ENCODE results near the gene RASGEF1B. TPM values are rescaled to one million over a fixed set of nuclear protein-coding genes. Genes with fewer than 3 reads are reported as not detected.

The RASGEF1B gene
- total and polyA plus RNA-seq, 9 of the 15 experiments (the other 6 are each of a cell fraction or from before 2014, with no cell fraction given) = 0.04 to 0.57 (median 0.22) TPM

GRCh38 chr4:81421346-81422218 is 50.1 kb downstream of the RASGEF1B start (continued):
- TF ChIP-seq ZNF511 (CRISPR knock-in tag; IDR thresholded peaks at IDR 0.05) (no peak), ZNF212 (CRISPR knock-in tag; IDR thresholded peaks at IDR 0.05) (no peak), TSHZ1 (CRISPR knock-in tag; IDR thresholded peaks at IDR 0.05) (no peak), ZFP91 (CRISPR knock-in tag; IDR thresholded peaks at IDR 0.05) (no peak), RBFOX2 (IDR thresholded peaks at IDR 0.05; ENCODE audit: low read depth, low read length) (0 out of 2 replicates have a peak, but pooled peaks have one; percentile 7), NBN (IDR thresholded peaks at IDR 0.05; ENCODE audit: low read depth) (peak; percentile 81; the same call in 1 of the 2 replicates), ZNF274 (IDR thresholded peaks at IDR 0.05; ENCODE audit: borderline replicate concordance, low read depth, low read length) (no peak), CSDE1 (IDR thresholded peaks at IDR 0.05) (no peak), SMAD2 (IDR thresholded peaks at IDR 0.05; ENCODE audit: low read depth, low read length) (no peak), RNF219 (CRISPR knock-in tag; IDR thresholded peaks at IDR 0.05) (no peak), E2F1 (CRISPR knock-in tag; IDR thresholded peaks at IDR 0.05) (no peak), RBM34 (IDR thresholded peaks at IDR 0.05; ENCODE audit: borderline replicate concordance, insufficient read depth, low read length) (no peak), STAT6 (CRISPR knock-in tag; IDR thresholded peaks at IDR 0.05) (0 out of 2 replicates have a peak, but pooled peaks have one; percentile 38), ILK (tag; IDR thresholded peaks at IDR 0.05; ENCODE audit: borderline replicate concordance, low read depth) (no peak)

All from K562 (cell line).